Activated CD4-positive, alpha-beta memory T cell treated with anti-CD3 and anti-CD28 coated beads, Interleukin-2, amount 10 ng/mL, durations not matched to agents 7 days and 5 days (primary cell): ENCODE measurements around the gene IARS1. TPM values are rescaled to one million over a fixed set of nuclear protein-coding genes. Genes with fewer than 3 reads are reported as not detected.

ENCODE experiments used
- CTCF ChIA-PET: fragments of 350-600 bp; sonication (Branson Sonifier 250); formaldehyde crosslinking; loops from one replicate; lab custom pipeline; 2021; ENCODE audit warnings: antibody characterized with exemption, inconsistent platforms; lab: Charles Lee
- POLR2A ChIA-PET: fragments of 350-600 bp; sonication (Branson Sonifier 250); formaldehyde crosslinking; loops from one replicate; lab custom pipeline; 2021; ENCODE audit warnings: antibody characterized with exemption; lab: Charles Lee
- DNase-seq: peaks from one replicate; pipeline ENCODE4 v3.0.0-alpha.2; 2020
- H3K27ac Mint-ChIP-seq: one replicate; pipeline ENCODE4 v1.8.0; 2021; ENCODE audit warnings: mild to moderate bottlenecking, mixed read lengths
- H3K27me3 Mint-ChIP-seq: one replicate; pipeline ENCODE4 v1.8.0; 2021; ENCODE audit warnings: mixed read lengths
- H3K36me3 Mint-ChIP-seq: one replicate; pipeline ENCODE4 v1.8.0; 2021; ENCODE audit warnings: low read depth, mixed read lengths
- H3K4me1 Mint-ChIP-seq: one replicate; pipeline ENCODE4 v1.8.0; 2021; ENCODE audit warnings: mixed read lengths
- H3K4me3 Mint-ChIP-seq: one replicate; pipeline ENCODE4 v1.8.0; 2021; ENCODE audit warnings: mild to moderate bottlenecking, mixed read lengths
- H3K9me3 Mint-ChIP-seq: one replicate; pipeline ENCODE4 v1.8.0; 2021; ENCODE audit warnings: mixed read lengths
- total RNA-seq, 2 experiments: library from RNA; stranded (reverse); gene quantifications; one replicate each; pipeline ENCODE4 v1.2.3, GENCODE V29; 2021

Gene IARS1
- 100 to 1,000 TPM; 145 to 152 TPM for total RNA-seq

DNA sequence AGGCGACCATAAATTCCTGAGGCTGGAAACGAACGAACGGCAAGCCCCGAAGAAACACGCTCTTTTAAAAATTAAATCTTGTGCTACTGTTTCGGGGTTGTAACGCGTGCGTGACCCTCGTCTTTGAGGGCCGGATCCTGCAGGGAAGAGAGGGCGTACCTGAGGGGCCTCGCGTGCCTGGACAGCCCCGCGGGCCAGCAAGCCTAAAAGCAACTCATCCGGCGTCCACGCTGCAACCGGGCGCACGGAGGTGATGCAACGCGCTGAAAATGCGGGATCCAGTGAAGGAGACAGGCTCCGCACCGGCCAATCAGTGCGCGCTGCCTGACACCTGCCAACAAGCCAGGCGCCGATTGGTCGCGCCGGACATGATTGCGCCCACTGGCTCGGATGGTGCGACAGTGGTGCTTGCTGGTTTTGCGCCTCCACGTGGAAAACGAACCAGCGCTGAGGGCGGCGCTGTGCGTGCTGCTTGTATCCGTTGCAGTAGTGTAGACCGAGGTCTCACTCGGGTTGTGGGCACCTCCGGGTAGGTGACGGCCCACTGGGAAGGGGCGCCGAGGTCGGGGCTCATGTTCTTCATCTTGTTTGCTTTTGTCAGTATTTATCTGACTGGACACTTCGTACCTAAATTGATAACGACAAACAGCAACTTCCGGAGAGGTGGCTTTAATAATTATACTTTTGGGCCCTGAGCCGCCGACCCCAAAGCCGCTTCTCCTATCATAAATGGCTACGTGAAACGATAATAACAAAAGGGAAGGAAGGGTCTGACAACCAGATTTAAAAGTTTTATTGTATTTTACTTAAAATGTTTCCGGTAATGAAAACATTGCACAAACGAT lies at the start of gene IARS1:
TSS of gene IARS1 (minus strand) at position 246 of the 845 bp plus-strand sequence. CDS start 4,278 bp downstream, outside the sequence.
- Mint-ChIP-seq H3K27me3 (no peaks in the 10 kb centered on the region), H3K9me3 (no peaks in the 10 kb centered on the region), H3K4me1 (peaks cover 72% of the 10 kb centered on the region), H3K4me3 (peak within 1 kb of the TSS; percentile 94), H3K27ac (peak within 1 kb of the TSS; percentile 99), H3K36me3 (peaks cover 49% of the 10 kb centered on the region)
- ChIA-PET POLR2A (interaction anchor here (0.7 to 4.8 kb wide), 5 partner anchors 15 to 377 kb away, joined by 3 to 31 read pairs (median 4); partner anchors contain the start of genes CENPP, IPPK and NOL8), CTCF (no interaction called here)
- peak; percentile 100 for DNase-seq

DNA sequence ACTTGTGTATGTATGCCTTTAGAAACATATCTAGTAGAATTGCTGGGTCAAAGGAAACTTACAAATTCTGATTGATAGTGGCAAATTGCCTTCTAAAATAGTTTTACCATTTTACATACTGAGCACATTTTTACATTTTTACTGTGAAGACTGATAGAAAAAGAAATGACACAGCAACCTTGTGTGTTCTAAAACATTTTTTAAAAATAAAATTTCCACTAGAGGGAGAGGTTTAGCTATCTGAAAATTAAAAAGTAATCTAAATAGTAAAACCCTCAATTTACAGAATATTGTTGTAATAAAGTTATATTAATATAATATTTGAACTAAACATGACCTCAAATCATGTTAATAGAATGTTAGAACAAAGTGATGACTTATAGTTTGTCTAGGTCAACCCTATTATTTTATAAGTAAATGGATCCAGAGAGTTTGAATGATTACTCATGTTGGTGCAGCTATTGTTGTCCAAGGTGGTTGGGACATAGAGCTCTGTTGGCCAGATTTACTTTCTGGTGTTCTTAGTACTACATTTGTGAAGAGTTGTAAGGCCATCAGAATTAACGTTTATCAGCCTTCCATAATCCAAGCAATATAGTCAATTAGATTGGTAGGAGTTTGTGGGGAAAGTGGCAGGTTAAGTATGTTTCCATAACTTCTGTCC lies 49.5 kb upstream of the IARS1 start:
- Mint-ChIP-seq H3K4me1 (no peaks in the 10 kb centered on the region), H3K36me3 (peaks cover 49% of the 10 kb centered on the region), H3K4me3 (no peak overlapping the region), H3K27ac (no peak overlapping the region), H3K9me3 (peaks cover 4% of the 10 kb centered on the region), H3K27me3 (no peaks in the 10 kb centered on the region)
- ChIA-PET POLR2A (interaction anchor here (1.2 kb wide), 1 partner anchor 17 kb away, joined by 3 read pairs; the partner anchor contains the start of gene CENPP), CTCF (interaction anchor here (1.0 to 1.3 kb wide), 2 partner anchors 203 to 291 kb away, joined by 3 to 4 read pairs; no protein-coding TSS in a partner anchor)
- no peak for DNase-seq

DNA sequence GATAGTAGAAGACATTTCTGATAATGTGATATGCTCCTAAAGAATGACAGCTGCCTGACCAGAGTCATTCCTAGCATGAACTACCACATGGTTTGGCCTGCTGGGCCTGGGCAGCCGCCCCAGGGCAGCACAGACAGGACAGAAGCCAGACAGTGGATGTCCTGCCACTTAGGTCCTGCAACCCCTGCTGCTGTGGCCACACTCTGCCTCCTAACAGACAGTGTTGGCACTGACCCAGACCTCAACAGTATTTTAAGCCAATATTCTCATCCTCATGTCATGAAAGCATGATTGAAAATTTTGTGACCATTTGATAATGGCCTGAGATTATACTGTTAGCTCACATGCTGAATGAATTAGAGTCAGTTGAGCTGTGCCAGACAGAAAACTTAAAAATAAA lies 48.1 kb upstream of the IARS1 start:
- POLR2A ChIA-PET: no interaction called here
- no peak overlapping the region for H3K4me3 Mint-ChIP-seq
- no peak overlapping the region for H3K27ac Mint-ChIP-seq
- CTCF ChIA-PET: no interaction called here
- DNase-seq: no peak
- H3K9me3 Mint-ChIP-seq: peaks cover 4% of the 10 kb centered on the region
- no peaks in the 10 kb centered on the region for H3K27me3 Mint-ChIP-seq
- H3K36me3 Mint-ChIP-seq: peaks cover 49% of the 10 kb centered on the region
- no peaks in the 10 kb centered on the region for H3K4me1 Mint-ChIP-seq

DNA sequence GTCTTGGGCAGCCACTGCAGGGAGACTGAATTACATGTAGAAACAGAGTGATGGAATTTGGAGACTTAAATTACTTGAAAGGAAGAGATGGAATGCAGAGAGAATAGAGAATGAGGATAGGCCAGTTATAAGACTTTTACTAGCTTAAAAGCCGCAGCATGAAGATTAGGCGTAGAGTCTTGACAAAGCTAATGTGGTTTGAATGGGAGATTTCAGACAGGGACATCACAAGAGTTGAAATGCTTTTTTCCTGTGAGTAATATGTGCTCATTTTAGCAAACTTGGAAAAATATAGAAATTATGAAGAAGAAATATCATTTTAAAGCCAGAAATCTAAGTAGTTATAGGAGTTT lies 39.8 kb upstream of the IARS1 start:
- H3K27me3 Mint-ChIP-seq: no peaks in the 10 kb centered on the region
- peaks cover 28% of the 10 kb centered on the region for H3K36me3 Mint-ChIP-seq
- no peak for DNase-seq
- ChIA-PET CTCF (interaction anchor here (0.7 kb wide), 2 partner anchors 195 to 970 kb away, joined by 3 to 4 read pairs; no protein-coding TSS in a partner anchor), POLR2A (interaction anchor here (0.8 kb wide), 1 partner anchor 312 kb away, joined by 3 read pairs; no protein-coding TSS in a partner anchor)
- no peaks in the 10 kb centered on the region for H3K9me3 Mint-ChIP-seq
- peaks cover 3% of the 10 kb centered on the region for H3K4me1 Mint-ChIP-seq
- H3K27ac Mint-ChIP-seq: no peak overlapping the region
- no peak overlapping the region for H3K4me3 Mint-ChIP-seq

DNA sequence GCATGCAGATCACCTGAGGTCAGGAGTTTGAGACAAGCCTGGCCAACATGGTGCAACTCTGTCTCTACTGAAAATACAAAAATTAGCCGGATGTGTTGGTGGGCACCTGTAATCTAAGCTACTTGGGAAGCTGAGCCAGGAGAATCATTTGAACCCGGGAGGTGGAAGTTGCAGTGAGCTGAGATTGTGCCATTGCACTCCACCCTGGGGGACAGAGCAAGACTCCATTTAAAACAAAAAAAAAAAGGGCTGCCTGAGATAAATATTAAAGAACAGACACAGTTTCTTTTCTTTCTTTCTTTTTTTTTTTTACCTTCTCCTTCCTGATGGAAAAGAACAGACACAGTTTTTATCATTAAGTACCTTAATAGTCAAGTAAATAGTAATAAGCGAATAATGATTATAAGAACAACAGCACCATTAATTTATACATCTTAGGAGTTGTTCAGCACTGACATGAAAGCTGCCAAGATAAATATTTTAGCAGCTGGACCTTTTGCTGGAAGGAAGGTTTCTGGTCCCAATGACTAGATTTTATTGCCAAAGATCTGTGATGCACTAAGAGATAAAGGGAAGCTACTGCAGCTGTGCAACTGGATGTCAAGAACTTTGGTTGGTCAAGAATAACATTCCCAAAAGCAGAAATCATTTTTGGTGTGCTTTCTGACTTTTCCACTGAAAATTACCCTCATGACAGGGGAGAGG lies 39.2 kb upstream of the IARS1 start:
- no peak for DNase-seq
- Mint-ChIP-seq H3K27ac (no peak overlapping the region), H3K36me3 (peaks cover 25% of the 10 kb centered on the region), H3K4me1 (peaks cover 8% of the 10 kb centered on the region), H3K9me3 (no peaks in the 10 kb centered on the region), H3K27me3 (no peaks in the 10 kb centered on the region), H3K4me3 (no peak overlapping the region)
- POLR2A ChIA-PET: interaction anchor here (0.7 to 0.8 kb wide), 2 partner anchors 31 to 313 kb away, joined by 3 read pairs; no protein-coding TSS in a partner anchor
- CTCF ChIA-PET: interaction anchor here (0.7 kb wide), 1 partner anchor 970 kb away, joined by 3 read pairs; no protein-coding TSS in a partner anchor

DNA sequence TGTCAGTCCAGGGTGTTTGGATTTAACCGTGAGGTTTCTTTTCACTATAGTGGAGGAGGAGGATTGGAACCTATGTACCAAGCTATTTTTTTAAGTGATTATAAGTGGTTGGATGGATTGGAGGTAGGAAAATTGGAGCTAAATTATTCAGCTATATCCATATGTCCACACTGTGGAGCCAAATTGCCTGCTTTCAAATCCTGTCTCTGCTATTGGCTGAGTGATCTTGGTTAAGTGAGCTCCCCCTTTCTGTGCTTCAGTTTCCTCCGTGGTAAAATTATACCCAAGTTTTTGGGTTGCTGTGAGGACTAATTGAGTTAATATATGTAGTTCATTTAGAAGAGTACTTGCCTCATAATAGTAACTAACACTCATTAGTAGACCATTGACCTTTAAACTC lies 34.7 kb upstream of the IARS1 start:
- no peak overlapping the region for H3K4me3 Mint-ChIP-seq
- H3K9me3 Mint-ChIP-seq: no peaks in the 10 kb centered on the region
- H3K27me3 Mint-ChIP-seq: no peaks in the 10 kb centered on the region
- H3K27ac Mint-ChIP-seq: no peak overlapping the region
- peaks cover 13% of the 10 kb centered on the region for H3K36me3 Mint-ChIP-seq
- peaks cover 37% of the 10 kb centered on the region for H3K4me1 Mint-ChIP-seq
- CTCF ChIA-PET: interaction anchor here (0.9 to 1.6 kb wide), 4 partner anchors 50 to 463 kb away, joined by 3 to 11 read pairs (median 3); no protein-coding TSS in a partner anchor
- POLR2A ChIA-PET: interaction anchor here (1.1 kb wide), 1 partner anchor 19 kb away, joined by 3 read pairs; no protein-coding TSS in a partner anchor
- no peak for DNase-seq

DNA sequence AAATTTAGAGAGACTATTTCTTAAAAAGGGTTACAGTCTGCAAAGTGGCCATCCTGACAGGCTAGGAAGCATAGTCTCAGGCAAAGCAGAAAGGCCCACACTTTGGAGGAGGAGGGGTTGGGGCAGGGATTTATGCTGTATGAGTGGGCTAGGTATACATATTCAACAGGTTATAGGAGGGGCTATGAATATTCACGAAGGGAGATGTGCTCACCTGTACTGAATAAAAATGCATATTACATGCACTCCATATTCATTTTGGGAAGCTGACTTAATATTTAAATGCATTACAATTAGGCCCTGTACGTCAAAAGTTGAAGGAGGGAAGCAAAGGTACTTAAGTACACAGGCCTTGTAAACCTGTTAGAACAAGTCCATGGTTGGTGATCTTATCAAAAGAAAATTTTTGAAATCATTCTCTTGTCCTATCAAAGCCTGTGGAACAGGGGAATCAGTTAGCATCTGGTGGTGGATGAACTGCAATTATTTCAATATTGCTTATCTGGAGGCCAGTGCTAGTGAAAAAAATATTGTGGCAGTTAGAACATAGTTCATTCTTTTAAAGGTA lies 33.9 kb upstream of the IARS1 start:
- Mint-ChIP-seq H3K27ac (no peak overlapping the region), H3K36me3 (peaks cover 15% of the 10 kb centered on the region), H3K4me1 (peaks cover 39% of the 10 kb centered on the region), H3K9me3 (no peaks in the 10 kb centered on the region), H3K27me3 (no peaks in the 10 kb centered on the region), H3K4me3 (peak overlapping the region; percentile 98)
- DNase-seq: no peak
- POLR2A ChIA-PET: no interaction called here
- CTCF ChIA-PET: interaction anchor here (3.0 kb wide), 1 partner anchor 188 kb away, joined by 16 read pairs; no protein-coding TSS in a partner anchor

DNA sequence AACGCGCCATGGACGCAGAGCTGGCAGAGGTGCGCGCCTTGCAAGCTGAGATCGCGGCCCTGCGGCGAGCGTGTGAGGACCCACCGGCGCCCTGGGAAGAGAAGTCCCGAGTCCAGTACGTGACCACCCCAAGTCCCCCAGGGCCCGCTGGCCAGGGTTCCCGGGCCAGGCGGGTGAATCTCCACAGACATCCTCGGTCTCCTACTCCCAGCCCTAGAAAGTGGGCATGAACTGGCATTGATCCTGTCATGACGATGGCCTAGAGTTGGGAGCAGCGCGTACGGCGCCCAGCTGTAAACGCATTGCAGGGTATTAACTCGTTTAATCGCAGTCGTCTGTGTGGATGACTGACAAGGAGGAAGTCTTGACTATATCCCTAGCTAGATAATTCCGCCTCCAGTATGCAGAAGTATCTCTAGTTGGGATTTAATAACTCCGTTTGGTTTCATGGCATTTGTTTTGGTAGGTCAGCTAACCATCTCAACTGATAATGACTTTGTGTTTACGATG lies 32.5 kb upstream of the IARS1 start:
- ChIA-PET POLR2A (interaction anchor here (0.6 to 3.2 kb wide), 26 partner anchors 8 to 808 kb away, joined by 3 to 31 read pairs (median 4); partner anchors contain the start of genes IARS1, IPPK, NINJ1 and SPTLC1), CTCF (interaction anchor here (0.7 to 3.0 kb wide), 5 partner anchors 8 to 463 kb away, joined by 3 to 16 read pairs (median 4); partner anchors contain the start of gene IPPK)
- Mint-ChIP-seq H3K36me3 (peaks cover 20% of the 10 kb centered on the region), H3K4me1 (peaks cover 39% of the 10 kb centered on the region), H3K9me3 (no peaks in the 10 kb centered on the region), H3K4me3 (peak overlapping the region; percentile 98), H3K27ac (peak overlapping the region; percentile 94), H3K27me3 (no peaks in the 10 kb centered on the region)
- DNase-seq: no peak

DNA sequence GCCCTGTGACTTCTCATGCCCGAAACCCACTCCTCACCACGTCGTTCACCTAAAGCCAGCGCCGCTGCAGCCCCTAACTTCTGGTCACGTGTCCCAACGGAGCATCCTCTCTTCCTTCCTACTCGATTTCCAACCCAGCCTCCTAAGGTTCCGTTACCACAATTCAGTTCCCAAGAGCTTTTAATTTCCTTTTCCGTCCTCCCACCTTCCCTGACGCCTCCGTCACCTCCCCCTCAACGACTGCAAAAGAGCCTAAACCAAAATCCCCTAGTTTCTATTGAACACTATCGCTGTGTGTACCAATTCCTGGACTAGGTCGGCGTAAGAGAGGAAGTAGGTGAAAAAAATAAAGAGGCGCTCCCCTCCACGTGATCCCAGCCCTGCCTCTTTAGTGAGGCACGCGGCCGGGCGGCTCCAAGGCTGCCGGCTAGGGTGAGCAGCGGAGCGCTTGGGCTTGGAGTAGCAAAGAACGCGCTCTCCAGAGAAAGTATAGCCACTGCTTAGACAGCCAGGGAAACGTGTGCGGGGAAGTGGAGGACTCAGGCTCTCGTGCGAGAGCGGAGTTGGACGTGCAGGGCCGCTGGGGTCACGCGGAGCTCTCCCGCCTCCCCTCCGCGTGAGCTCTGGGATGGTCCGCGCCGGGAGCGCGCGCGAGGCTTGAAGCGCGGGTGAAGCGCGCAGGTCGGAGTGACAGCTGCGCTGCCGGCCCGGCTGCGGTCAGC lies 31.9 kb upstream of the IARS1 start, which contains the start of the genes CENPP and NOL8:
TSS of gene CENPP (plus strand) at position 685 of the 722 bp plus-strand sequence.
TSS of gene NOL8 (minus strand) at position 82 of the 722 bp plus-strand sequence. CDS start 1,189 bp downstream, outside the sequence.
- peak within 1 kb of the TSS; percentile 98 for H3K4me3 Mint-ChIP-seq
- no peaks in the 10 kb centered on the region for H3K9me3 Mint-ChIP-seq
- H3K4me1 Mint-ChIP-seq: peaks cover 39% of the 10 kb centered on the region
- ChIA-PET POLR2A (interaction anchor here (0.6 to 3.2 kb wide), 32 partner anchors 9 to 1128 kb away, joined by 3 to 31 read pairs (median 4); partner anchors contain the start of genes FAM120AOS, IARS1, IPPK and NINJ1), CTCF (interaction anchor here (0.7 to 3.0 kb wide), 5 partner anchors 9 to 464 kb away, joined by 3 to 16 read pairs (median 4); partner anchors contain the start of gene IPPK)
- peaks cover 22% of the 10 kb centered on the region for H3K36me3 Mint-ChIP-seq
- no peaks in the 10 kb centered on the region for H3K27me3 Mint-ChIP-seq
- peak within 1 kb of the TSS; percentile 94 for H3K27ac Mint-ChIP-seq
- peak; percentile 88 for DNase-seq

DNA sequence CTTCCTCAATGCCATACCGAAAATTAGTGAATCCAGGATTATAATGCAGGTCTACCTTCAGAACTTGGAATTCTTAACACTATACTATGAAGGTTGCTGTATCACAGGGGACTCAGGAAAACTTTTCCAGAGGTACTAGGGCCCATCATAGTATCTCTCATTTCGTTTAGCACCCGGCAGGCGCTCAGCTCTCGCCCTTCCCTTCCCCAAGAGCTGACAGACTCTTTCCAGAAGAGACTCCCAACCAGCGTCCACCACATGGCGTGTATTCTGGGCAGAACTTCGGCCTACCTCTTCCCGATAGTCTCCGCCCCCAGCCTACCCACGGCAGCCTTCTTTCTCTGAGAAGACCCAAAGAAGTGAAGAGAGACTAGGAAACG lies 31.4 kb upstream of the IARS1 start:
- H3K4me1 Mint-ChIP-seq: peaks cover 39% of the 10 kb centered on the region
- no peaks in the 10 kb centered on the region for H3K9me3 Mint-ChIP-seq
- H3K4me3 Mint-ChIP-seq: peak overlapping the region; percentile 98
- H3K27ac Mint-ChIP-seq: peak overlapping the region; percentile 94
- ChIA-PET CTCF (interaction anchor here (0.5 to 3.0 kb wide), 2 partner anchors 118 to 186 kb away, joined by 4 to 16 read pairs; no protein-coding TSS in a partner anchor), POLR2A (interaction anchor here (0.8 to 3.2 kb wide), 21 partner anchors 11 to 1128 kb away, joined by 3 to 31 read pairs (median 4); partner anchors contain the start of genes FAM120AOS, IARS1, IPPK and SPTLC1)
- peaks cover 26% of the 10 kb centered on the region for H3K36me3 Mint-ChIP-seq
- H3K27me3 Mint-ChIP-seq: no peaks in the 10 kb centered on the region
- DNase-seq: no peak
